K562 (cell line): ENCODE measurements around the gene PPP1R14B. TPM values are rescaled to one million over a fixed set of nuclear protein-coding genes. Genes with fewer than 3 reads are reported as not detected.

Experiments used
- ATF3 ChIP-seq, 2 experiments: fragments of 450-650 bp in 1 of 2; sonication (generic) in 1 of 2; formaldehyde crosslinking in 1 of 2; IDR thresholded peaks in 1 of 2; conservative IDR thresholded peaks in 1 of 2; 2 replicates each; pipeline versions ENCODE4 v1.6.1 to v1.8.1; 2016 to 2023; ENCODE audit warnings: mild to moderate bottlenecking in 2 of 2, moderate library complexity in 2 of 2, inconsistent platforms in 1 of 2, missing genetic modification reagents in 1 of 2
- CBX1 ChIP-seq: sonication (generic); IDR thresholded peaks from 2 replicates; pipeline ENCODE4 v1.6.1; 2016; ENCODE audit warnings: antibody characterized with exemption, low read depth, mild to moderate bottlenecking
- CREB1 ChIP-seq, 2 experiments: sonication (generic) in 1 of 2; formaldehyde crosslinking in 1 of 2; IDR thresholded peaks; 2 replicates each; pipeline versions ENCODE4 v1.6.1 to v1.8.0; 2012 to 2022; ENCODE audit warnings: inconsistent platforms in 1 of 2, mild to moderate bottlenecking in 1 of 2, missing genetic modification reagents in 1 of 2, moderate library complexity in 1 of 2
- CREB3L1 ChIP-seq: fragments of 450-650 bp; IDR thresholded peaks from 2 replicates; pipeline ENCODE4 v1.6.1; 2014; ENCODE audit warnings: low read depth, mild to moderate bottlenecking, moderate library complexity, borderline replicate concordance
- ELF1 ChIP-seq: fragments of 200-800 bp; sonication (Bioruptor generic); IDR thresholded peaks from 2 replicates; pipeline ENCODE4 v1.6.1; 2016; ENCODE audit warnings: missing genetic modification characterization, missing compliant biosample characterization
- HBP1 ChIP-seq: fragments of 450-650 bp; formaldehyde crosslinking; IDR thresholded peaks from 2 replicates; pipeline ENCODE4 v1.4.0; 2022; ENCODE audit warnings: missing genetic modification characterization
- HOMEZ ChIP-seq: fragments of 250-450 bp; sonication (Bioruptor Pico); IDR thresholded peaks from 2 replicates; pipeline ENCODE4 v1.4.0; 2020; ENCODE audit warnings: mild to moderate bottlenecking, moderate library complexity
- JUN ChIP-seq, 2 experiments: sonication (generic) in 1 of 2; formaldehyde crosslinking in 1 of 2; IDR thresholded peaks; 2 replicates each; pipeline versions ENCODE4 v1.6.1 to v1.8.0; 2012 to 2022; ENCODE audit warnings: borderline replicate concordance in 2 of 2, mild to moderate bottlenecking in 2 of 2, improper control_type of control experiment in 1 of 2, low read depth in 1 of 2, low read length in 1 of 2, missing genetic modification reagents in 1 of 2
- LARP7 ChIP-seq: fragments of 450-650 bp; IDR thresholded peaks from 2 replicates; pipeline ENCODE4 v1.6.1; 2016
- MAZ ChIP-seq, 2 experiments: fragments of 450-650 bp in 1 of 2; sonication (generic) in 1 of 2; formaldehyde crosslinking; IDR thresholded peaks in 1 of 2; conservative IDR thresholded peaks in 1 of 2; 2 replicates each; pipeline versions ENCODE4 v1.4.0 to v1.5.0; 2020; ENCODE audit warnings: mild to moderate bottlenecking in 1 of 2, missing genetic modification reagents in 1 of 2
- MCM5 ChIP-seq: fragments of 450-650 bp; IDR thresholded peaks from 2 replicates; pipeline ENCODE4 v1.6.1; 2016; ENCODE audit warnings: low read depth
- NKRF ChIP-seq: fragments of 450-650 bp; IDR thresholded peaks from 2 replicates; pipeline ENCODE4 v1.6.1; 2016; ENCODE audit warnings: borderline replicate concordance
- SIN3A ChIP-seq, 2 experiments: fragments of 150-350 bp in 1 of 2; IDR thresholded peaks; 2 replicates each; pipeline ENCODE4 v1.6.1; 2011 to 2016; ENCODE audit warnings: borderline replicate concordance in 2 of 2, low read depth in 2 of 2, low read length in 2 of 2, mild to moderate bottlenecking in 2 of 2, moderate library complexity in 2 of 2; ENCODE audit not compliant: control insufficient read depth in 1 of 2
- polyA plus RNA-seq, 8 experiments: library from polyadenylated mRNA; depleted of rRNA in 4 of 8; stranded (reverse) in 5 of 8; unstranded in 3 of 8; fragments of >200 nt; fragmentation: Nextera tagmentation in 2 of 8; fragmentation: Illumina TruSeq in 1 of 8; extraction: Ambion mirVana in 2 of 8; extraction: Trizol in 1 of 8; gene quantifications; 2 replicates each; pipeline versions ENCODE4 v1.2.1 to v1.2.3, GENCODE V29; 2011 to 2014; ENCODE audit warnings: inconsistent platforms in 1 of 8, missing spikeins in 1 of 8
- total RNA-seq, 7 experiments: library from RNA; depleted of rRNA in 6 of 7; stranded (reverse); fragments of >200 nt in 6 of 7; fragmentation: Illumina TruSeq in 2 of 7; extraction: Trizol in 2 of 7; gene quantifications; 2 replicates each; pipeline versions ENCODE4 v1.2.1 to v1.2.3, GENCODE V29; 2011 to 2021; ENCODE audit warnings: low replicate concordance in 1 of 7

Gene PPP1R14B
- total and polyA plus RNA-seq, 9 of the 15 experiments (the other 6 are each of a cell fraction or from before 2014, with no cell fraction given): 7.7 to 566 (median 212) TPM

GRCh38 chr11:64225608-64226506 lies 20.9 kb downstream of the PPP1R14B start, which contains the start of the genes NUDT22 and TRPT1 (continued):
- TF ChIP-seq HBP1 (0 out of 2 replicates have a peak, but pooled peaks have one; percentile 8), LARP7 (0 out of 2 replicates have a peak, but pooled peaks have one; percentile 35), ELF1 (tag) (peak; percentile 89), NKRF (peak; percentile 41; the same call in 1 of the 2 replicates), HOMEZ (CRISPR knock-in tag) (no peak), JUN (IDR thresholded peaks at IDR 0.05; ENCODE audit: borderline replicate concordance, low read depth, low read length) (no peak; the same call in 1 of the 2 replicates), JUN (CRISPR knock-in tag; IDR thresholded peaks at IDR 0.05; ENCODE audit: borderline replicate concordance) (no peak), MCM5 (no peak), CREB1 (IDR thresholded peaks at IDR 0.05) (0 out of 2 replicates have a peak, but pooled peaks have one; percentile 34), CREB1 (CRISPR knock-in tag; IDR thresholded peaks at IDR 0.05) (peak; percentile 43; the same call in 1 of the 2 replicates), CREB3L1 (peak; percentile 65; the same call in 1 of the 2 replicates), ATF3 (IDR thresholded peaks at IDR 0.05) (no peak), ATF3 (CRISPR knock-in tag; conservative IDR thresholded peaks at IDR 0.05) (0 out of 2 replicates have a peak, but pooled peaks have one; percentile 24), SIN3A (IDR thresholded peaks at IDR 0.05; ENCODE audit: borderline replicate concordance in 2 of 2, control insufficient read depth in 1 of 2, low read depth in 2 of 2, low read length in 2 of 2) (peak in 1 of 2 experiments; percentile 82; a peak in 2 of 4 replicates), CBX1 (0 out of 2 replicates have a peak, but pooled peaks have one; percentile 44), MAZ (CRISPR knock-in tag; conservative IDR thresholded peaks at IDR 0.05 in 1 of 2, IDR thresholded peaks at IDR 0.05 in 1 of 2) (no peak; a peak in 3 of 4 replicates)
